GM21825 (cell line): ENCODE results near the gene ALDH2.
A peak's percentile ranks its signal among the peaks of the same experiment; 100 is the strongest.
"Not testable (repeated sequence)": the region's sequence is repeated elsewhere in the genome, so short reads cannot be mapped to it uniquely, and the experiment has no call there.

Source experiments
- ATAC-seq: cut with Tn5 transposase; IDR thresholded peaks from one replicate; pipeline ENCODE4 v1.9.1; 2021; ENCODE audit warnings: mild to moderate bottlenecking, moderate library complexity; ENCODE audit not compliant: unreplicated experiment

Gene ALDH2

GRCh38 chr12:111758120-111758561 is 8.6 kb upstream of the ALDH2 start:
- ATAC-seq, result no peak

DNA sequence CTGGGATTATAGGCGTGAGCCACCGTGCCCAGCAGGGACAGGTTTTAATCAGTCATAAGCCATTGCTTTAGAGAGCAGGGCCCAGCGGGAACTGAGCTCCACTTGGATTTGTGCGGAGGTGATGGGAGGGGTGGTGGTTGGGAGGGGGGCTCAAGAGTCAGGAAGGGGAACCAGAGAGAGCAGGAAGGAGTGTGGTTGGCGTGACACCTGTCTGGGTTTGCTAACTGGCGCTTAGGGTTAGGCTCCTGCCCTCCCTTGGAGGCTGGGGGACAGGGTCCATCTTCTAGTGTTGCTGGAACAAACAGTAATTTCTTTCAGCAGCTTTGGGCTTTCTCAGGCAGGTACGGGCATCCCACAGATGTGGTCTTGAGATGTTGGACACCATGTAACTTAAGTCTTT is 7.5 kb upstream of the ALDH2 start:
- no peak for ATAC-seq

DNA sequence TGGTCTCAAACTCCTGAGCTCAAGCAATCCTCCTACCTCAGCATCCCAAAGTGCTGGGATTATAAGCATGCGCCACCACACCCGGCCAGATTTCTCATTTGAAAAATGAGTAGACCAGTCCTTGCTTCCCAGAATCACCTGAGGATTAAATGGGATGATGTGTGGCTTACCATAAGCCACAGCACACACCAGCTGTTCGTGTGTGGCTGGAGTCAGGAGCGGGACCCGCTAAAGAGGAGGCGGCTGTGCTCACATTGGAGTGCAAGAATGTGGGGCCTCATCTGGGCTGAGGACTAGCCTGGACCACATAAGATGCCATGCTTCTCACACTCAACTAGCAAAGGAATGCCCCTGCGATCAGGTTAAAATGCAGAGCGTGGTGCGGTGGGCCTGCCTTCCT is 6.7 kb upstream of the ALDH2 start:
- no peak for ATAC-seq

- no peak for ATAC-seq
Measured at GRCh38 chr12:111761099-111761498, 5.6 kb upstream of the ALDH2 start.

DNA sequence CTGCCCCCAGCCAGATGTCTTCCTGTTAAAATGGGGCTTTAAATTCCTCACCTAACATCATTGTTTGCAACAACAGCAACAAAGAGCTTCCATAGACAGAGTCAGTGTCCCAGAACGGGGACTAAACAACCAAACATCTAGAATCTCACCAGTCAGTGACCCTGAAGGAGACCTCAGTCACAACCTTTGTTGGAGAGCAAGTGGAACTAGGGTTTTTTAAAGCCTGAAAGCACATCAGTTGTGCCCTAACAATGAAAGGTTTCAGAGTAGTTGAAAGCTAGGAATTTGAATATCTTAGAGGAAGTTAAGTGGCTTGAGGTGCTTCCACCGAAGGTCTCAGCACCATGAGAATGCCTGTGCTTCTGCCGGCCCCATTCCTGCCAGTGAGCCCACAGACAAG is 5.0 kb upstream of the ALDH2 start:
- ATAC-seq, result no peak

DNA sequence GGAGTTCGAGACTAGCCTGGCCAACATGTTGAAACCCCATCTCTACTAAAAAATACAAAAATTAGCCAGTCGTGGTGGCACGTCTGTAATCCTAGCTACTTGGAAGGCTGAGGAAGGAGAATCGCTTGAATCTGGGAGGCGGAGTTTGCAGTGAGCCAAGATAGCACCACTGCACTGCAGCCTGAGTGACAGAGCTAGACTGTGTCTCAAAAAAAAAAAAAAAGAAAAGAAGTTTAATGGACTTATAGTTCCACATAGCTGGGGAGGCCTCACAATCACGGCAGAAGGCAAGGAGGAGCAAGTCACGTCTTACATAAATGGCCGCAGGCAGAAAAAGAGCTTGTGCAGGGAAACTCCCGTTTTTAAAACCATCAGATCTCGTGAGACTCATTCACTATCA is 3.2 kb upstream of the ALDH2 start:
- not testable (repeated sequence) for ATAC-seq

DNA sequence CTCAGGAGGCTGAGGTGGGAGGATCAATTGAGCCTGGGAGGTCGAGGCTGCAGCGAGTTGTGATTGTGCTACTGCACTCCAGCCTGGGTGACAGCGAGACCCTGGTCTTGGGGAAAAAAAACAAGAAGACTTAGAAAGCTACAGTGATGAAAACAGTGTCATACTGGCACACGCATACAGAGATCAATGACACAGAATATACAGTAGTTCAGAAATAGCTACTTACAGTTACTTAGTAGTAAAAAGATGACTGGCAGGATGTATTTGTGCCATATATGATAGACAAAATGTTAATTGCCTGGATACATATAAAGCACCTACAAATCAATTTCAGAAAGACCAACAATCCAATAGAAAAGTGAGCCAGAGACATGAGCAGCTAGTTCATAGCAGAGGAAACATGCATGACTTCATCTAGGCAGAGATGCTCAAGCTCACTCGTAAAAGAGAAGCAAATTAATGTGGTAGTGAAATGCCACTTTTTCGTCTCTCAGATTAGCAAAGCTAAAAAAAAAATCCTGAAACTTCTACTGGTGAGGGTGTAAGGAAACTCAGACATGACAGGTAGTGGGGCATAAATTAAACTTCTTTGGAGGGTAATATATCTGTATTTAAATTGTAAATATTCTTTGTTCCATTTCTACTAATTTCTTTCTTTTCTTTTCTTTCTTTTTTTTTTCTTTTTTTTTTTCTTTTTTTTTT is 2.5 kb upstream of the ALDH2 start:
- peak; percentile 38 for ATAC-seq

GRCh38 chr12:111767362-111768158 is 827 bp downstream of the ALDH2 start:
- ATAC-seq, result no peak

- no peak for ATAC-seq
Measured at GRCh38 chr12:111768159-111768895, 1.6 kb downstream of the ALDH2 start.

DNA sequence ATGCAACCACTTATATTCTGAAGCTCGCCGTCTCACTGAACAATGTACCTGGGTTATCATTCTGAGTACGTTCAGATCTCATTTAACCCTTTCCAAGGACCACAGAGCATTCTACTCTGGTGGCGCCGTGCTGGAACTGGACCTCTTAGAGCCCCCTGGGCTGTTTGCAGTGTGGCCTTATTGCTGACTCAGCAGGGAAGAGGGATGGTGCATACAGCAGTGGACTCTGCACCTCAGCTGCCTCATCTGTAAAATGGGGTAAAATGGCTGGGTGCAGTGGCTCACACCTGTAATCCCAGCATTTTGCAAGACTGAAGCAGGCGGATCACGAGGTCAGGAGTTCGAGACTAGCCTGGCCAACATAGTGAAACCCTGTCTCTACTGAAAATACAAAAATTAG is 2.9 kb downstream of the ALDH2 start:
- no peak for ATAC-seq

GRCh38 chr12:111773801-111774551 is 7.2 kb downstream of the ALDH2 start:
- peak; percentile 51 for ATAC-seq

DNA sequence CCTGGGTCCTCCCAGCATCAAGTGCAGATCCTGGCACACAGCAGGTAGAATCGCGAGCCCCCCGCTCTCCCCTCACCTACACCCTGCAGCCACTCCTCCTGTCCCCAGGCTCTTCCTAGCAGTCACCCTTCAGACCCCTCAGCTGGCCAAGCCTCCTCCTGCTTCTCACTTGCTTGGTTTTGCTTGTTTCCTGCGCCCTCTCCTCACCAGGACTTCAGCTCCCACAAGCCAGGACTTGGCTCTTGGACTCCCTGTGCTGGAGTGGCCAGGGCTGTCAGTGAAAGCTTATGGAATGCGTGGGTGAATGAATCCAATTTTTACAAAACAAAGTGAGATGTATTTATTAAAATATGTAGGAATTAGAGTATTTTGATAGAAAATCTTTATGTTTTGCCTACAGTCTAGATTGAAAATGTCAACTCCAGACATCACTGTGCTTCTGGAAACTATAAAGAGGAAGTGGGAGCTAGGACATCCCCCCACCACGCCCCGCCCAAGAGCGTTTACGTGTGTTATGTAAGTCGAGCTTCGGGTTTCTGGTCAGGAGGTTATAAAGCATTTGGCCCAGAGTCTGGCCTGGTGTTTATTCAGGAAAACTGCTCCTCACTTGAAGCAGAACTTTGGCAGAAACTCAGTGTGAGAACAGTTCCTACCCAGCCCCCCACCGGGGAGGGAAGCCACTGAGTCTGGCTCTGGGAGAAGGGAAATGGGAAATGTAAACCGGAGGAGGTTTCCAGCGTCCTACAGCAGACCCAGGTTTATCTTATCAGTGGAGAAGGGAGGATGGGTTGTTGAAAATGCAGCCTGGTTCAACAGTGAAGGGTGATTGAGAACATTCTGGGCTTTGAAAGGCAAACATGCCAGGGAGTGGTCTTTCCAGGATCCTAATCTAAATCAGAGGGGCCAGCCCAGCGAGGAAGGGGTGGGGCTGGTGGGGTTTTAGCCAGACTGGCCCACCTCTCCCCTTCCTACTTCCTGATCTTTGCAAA is 8.8 kb downstream of the ALDH2 start:
- ATAC-seq, result peak; percentile 60

DNA sequence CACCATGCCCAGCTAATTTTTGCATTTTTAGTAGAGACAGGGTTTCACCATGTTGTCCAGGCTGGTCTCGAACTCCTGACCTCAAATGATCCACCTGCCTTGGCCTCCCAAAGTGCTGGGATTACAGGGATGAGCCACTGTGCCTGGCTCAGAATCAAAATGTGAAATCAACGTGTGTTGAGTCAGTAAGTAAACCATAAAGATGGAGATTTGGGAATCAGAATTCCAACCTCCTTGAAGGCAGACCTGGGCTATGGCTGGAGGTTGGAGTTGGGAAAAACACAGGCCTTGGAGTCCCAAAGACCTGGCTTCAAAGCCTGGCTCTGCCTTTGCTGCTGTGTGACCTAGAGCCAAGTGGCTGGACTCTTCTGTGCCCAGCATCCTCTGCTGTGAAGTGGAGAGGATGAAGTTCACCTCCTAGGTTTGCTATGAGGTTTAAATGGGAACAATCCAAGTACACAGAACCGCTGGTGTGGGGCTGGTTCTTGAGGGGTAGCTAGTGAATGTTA is 10.2 kb downstream of the ALDH2 start:
- no peak for ATAC-seq

DNA sequence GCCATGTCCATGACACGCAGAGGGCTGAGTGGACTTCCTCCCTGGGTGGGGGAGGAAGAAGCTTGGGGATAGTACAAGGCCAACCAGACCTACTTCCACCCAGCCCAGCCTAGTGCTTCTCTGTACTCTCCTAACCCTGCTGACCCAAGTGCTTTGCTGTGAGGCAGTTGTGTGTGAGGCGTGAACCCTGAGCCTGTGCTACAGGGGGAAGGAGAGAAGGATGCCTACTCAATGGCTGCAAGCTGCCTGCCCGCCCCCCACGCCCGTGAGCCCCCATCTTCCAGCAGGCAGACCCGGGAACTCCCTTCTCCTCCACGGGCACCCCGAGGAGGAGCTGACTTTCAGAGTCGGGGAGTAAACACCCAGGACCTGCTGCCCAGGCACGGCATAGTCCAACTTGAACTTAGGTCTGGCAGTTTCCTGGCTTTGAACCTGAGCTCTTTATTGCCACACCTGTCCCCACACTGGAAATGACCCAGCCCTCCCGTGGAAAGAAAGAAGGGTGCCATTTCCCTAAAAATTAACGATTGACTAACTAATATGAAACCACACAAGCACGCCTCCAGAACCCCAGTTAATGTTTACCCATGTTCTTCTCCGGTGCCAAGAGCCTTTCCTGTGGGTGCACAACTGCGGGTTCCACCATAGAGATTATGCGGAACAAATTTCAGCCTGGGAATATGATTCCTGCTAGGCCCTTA is 10.8 kb downstream of the ALDH2 start:
- ATAC-seq, result no peak

DNA sequence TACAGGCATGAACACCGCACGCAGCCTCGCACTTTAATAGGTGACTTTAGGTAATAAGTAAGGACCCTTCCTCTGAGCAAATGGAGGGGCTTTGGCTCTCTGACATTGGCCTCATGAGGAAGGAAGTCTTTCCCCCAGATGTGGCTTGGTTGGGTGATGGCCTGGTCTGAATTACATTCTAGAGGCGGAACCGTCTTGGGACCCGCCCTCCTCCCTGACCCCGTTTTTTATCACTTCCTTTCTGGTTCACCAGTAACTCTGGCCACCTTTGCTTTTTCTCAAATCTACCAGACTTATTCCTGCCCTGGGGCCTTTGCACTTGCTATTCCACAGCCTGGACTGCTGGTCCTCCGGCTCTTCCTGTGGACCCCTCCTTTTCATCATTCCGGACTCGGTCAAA is 13.4 kb downstream of the ALDH2 start:
- ATAC-seq, result no peak

GRCh38 chr12:111780615-111781014 is 13.9 kb downstream of the ALDH2 start:
- ATAC-seq, result no peak

DNA sequence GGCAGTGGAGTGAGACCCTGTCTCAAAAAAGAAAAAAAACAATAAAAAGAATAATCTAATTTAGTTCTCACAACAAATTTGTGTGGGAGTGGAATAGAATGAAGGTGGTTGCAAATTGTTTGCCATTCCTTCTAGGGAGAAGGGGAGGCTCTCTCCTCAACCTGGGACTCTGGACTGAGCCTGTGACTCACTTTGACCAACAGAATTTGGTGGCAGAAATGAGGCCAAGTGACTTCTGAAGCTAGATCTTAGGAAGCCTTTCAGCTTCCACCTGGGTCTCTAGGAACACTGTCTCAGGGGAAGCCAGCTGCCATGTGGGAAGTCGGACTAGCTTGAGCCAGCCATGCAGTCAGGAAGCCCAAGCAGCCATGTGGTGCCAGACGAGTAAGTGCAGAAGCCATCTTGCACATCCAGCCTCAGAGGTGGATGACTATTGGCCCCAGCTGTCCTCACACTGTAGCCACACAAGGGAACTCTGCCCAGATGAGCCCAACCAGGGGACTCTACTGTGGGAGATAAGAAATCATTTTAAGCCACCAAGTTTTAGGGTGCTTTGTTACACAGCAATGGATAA is 14.4 kb downstream of the ALDH2 start:
- ATAC-seq, result no peak

DNA sequence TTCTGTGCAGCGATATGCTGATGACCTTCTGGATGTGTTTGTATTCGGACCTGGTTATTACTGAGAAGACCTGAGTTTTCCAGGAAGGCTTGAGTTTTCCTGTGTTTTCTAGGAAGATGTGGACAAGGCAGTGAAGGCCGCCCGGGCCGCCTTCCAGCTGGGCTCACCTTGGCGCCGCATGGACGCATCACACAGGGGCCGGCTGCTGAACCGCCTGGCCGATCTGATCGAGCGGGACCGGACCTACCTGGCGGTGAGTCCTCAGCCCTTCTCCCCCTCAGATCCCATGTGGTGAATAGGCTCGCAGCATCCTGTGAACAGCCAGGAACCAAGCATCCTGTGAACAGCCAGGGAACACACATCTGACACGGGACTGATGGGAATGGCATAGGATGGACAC is 16.3 kb downstream of the ALDH2 start:
- ATAC-seq, result no peak

GRCh38 chr12:111784953-111785352 is 18.2 kb downstream of the ALDH2 start:
- ATAC-seq, result no peak
